GM12872 (cell line): Measurements from ENCODE around the gene NDUFAF7.

Experiments
- CTCF ChIP-seq: IDR thresholded peaks from 3 replicates; pipeline ENCODE4 v1.5.1; 2011; ENCODE audit warnings: low read depth, mild to moderate bottlenecking, low read length, moderate library complexity; ENCODE audit not compliant: insufficient read depth

The NDUFAF7 gene

DNA sequence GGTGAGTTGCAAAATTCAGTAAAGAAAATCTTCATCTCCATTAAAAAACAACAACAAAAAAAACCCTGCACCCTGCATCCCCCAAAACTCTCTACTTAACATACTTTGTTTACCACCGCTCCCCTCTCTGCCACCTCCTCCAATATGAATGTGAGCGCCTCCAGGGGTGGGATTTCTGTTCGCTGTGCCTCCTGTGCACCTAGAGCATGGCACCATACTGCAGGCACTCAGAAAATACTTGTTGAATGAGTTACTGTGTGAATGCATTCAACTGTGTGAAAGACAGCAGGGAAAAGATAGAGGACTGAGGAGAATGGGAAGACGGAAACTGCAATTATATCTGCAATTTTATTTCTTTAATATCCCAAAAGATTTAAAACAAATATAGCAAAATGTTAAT is 4.6 kb upstream of the NDUFAF7 start:
- TF ChIP-seq CTCF = no peak

DNA sequence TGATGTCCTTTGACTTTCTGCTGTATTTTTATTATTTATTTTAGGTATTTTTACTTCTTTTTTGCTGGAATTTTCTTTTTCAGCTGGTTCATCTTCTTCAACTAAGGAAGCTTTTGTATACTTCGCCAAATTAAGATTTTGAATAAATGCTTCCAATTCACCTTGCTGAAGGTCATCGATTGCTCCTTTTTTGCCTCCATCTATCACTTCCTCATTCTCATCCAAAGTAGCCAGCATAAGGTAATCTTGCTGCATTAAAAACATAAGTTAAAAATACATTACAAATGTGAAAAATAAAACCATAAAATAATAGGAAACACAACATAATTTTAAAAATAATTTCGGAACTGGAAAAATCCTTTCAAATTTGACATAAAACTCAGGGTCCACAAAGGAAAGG is 2.7 kb upstream of the NDUFAF7 start:
- TF ChIP-seq CTCF = no peak

- TF ChIP-seq CTCF = no peak
Measured at GRCh38 chr2:37230581-37230980, 877 bp upstream of the NDUFAF7 start.

GRCh38 chr2:37232131-37232933 is 874 bp downstream of the NDUFAF7 start:
- no peak for TF ChIP-seq CTCF

DNA sequence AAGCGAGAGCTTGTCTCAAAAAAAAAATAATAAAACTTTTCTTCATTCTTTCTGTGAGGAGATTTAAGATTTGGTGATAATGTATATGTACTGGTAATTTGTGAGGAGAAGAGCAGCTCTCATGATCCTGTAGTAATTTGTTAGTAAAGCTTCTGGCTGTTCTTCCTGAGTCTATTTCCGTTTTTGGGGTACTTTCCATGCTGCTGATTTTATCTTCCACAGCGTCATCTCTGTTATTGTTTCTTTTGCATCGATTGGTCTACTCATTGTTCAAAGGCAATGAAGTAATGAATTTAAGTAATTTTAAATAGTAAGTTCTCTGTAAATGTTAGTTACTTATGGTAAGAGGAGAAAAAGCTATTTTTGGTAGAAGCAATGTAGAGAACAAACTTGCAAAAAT is 12.0 kb downstream of the NDUFAF7 start:
- TF ChIP-seq CTCF = no peak

- TF ChIP-seq CTCF = no peak
Measured at GRCh38 chr2:37244017-37244416, 12.6 kb downstream of the NDUFAF7 start.

GRCh38 chr2:37244755-37245154 is 13.3 kb downstream of the NDUFAF7 start:
- no peak for TF ChIP-seq CTCF
